Lower lobe of right lung (tissue), 2 donors: ENCODE results near the gene DNASE1L1. TPM values are rescaled to one million over a fixed set of nuclear protein-coding genes. Genes with fewer than 3 reads are reported as not detected.
A peak's percentile ranks its signal among the peaks of the same experiment; 100 is the strongest.

ENCODE experiments used
- ATAC-seq, 2 donors: fragments of 200-7000 bp; cut with Tn5 transposase; one replicate each; pipeline ENCODE4 v1.9.1; 2020 to 2022; ENCODE audit warnings: mild to moderate bottlenecking in 2 of 2, moderate library complexity in 2 of 2
- DNase-seq: peaks from one replicate; pipeline ENCODE4 v3.0.0-alpha.2; 2020
- H3K27ac ChIP-seq: fragments of 200-600 bp; one replicate; pipeline ENCODE4 v1.8.0; 2022
- H3K27me3 ChIP-seq: fragments of 200-600 bp; one replicate; pipeline ENCODE4 v1.8.0; 2022; ENCODE audit warnings: low read depth
- H3K36me3 ChIP-seq: fragments of 200-600 bp; one replicate; pipeline ENCODE4 v1.8.0; 2022; ENCODE audit warnings: mild to moderate bottlenecking
- H3K4me1 ChIP-seq: fragments of 200-600 bp; one replicate; pipeline ENCODE4 v1.8.0; 2022
- H3K4me3 ChIP-seq: fragments of 200-600 bp; one replicate; pipeline ENCODE4 v1.8.0; 2022; ENCODE audit warnings: mild to moderate bottlenecking
- H3K9me3 ChIP-seq: fragments of 200-600 bp; one replicate; pipeline ENCODE4 v1.8.0; 2022
- intact Hi-C: fragments of 100-400 bp; cut with DNase I; formaldehyde crosslinking; loops from one replicate; pipeline ENCODE4 v1.11.0; 2022
- total RNA-seq: library from RNA; stranded (reverse); fragmentation: NEBNext Ultra II Directional; extraction: Animal tissue kit (Norgen Biotek cat#: 25700); gene quantifications from one replicate; pipeline ENCODE4 v1.2.1, GENCODE V29; 2021
- TF ChIP-seq, protein P1 (sequence below): fragments of 200-600 bp; IDR thresholded peaks from one replicate; pipeline ENCODE4 v1.8.0; 2022; ENCODE audit warnings: antibody characterized with exemption, mild to moderate bottlenecking
- donor health status: DM: no; HTN: yes; CAD: no; lungs with severe emphysema.

The DNASE1L1 gene
- total RNA-seq, 1 donor from 2014 or later = 36.1 TPM

DNA sequence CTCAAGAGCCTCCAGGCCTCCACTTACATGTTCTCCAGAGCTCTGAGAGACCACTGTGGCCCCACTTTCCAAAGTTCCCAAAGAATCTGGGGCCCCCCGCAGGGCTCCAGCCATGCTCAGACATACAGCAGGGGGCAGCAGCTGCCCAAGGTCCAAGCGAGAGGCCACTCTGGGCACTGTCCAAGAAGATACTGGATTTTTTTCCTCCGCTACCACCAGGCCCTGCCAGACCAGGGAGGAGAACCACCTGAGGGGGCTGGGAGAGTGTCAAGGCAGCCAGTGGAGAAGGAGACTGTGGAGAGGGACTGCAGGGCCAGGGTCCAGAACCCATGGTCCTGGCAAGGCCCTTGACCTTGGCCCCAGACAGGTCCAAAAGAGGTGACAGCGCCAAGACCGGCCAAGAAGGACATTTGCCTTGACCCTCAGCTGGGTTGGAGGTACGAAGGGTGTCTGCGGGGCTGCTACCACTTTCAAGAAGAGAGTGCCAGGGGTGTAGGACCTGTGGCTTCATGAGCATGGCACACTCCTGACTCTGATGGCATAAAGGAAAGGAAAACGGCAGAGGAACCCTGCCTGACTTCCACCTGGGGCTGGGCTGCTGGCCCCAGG lies 24.7 kb downstream of the DNASE1L1 start:
- peaks cover 5% of the 10 kb centered on the region for H3K36me3 ChIP-seq
- intact Hi-C loops = no loop called here

DNA sequence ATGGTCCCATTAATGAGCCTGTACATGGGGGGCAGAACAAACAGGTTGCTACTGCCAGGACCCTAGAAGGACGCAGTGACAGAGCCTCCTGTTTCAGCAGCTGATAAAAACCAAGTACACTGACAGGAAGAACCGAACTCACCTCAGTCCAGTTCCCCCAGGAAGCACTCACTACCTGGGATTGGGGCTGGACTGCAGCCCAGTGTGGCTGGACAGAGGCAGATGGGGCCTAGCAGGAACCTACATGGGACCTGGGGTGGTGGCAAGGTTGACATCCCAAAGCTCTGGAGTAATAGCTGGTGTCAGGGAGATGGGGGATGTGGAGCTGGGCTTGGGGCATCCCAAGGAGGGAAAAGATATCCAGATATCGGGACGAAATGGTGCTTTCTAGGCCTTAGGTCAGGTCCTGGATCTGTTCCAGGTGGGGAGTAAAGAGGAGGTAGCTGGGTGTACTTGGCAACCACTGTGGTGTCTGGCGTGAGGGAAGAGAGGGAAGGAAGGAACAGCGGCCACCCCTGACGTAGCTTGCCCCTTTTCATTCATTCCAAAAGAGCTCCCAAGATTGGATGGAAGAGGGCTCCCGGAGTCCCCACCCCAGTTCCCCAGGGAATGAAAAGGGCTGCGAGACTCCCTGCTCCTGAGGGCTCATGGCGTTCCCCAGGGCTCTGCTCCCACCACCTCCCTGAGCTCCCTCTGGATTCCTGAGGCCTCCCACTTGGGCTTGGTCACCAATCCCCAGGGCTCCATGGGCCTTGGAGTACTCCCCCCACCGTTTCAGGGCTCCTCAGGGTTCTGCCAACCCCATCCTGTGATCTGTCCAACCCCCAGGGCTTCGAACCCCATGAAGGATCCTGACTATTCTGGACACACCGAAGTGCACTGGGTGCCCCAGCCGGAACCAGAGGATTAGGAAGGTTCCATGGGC lies 25.4 kb downstream of the DNASE1L1 start:
- DNase-seq (no peak), ATAC-seq (no peak)
- intact Hi-C loops = no loop called here
- TF ChIP-seq, protein P1, sequence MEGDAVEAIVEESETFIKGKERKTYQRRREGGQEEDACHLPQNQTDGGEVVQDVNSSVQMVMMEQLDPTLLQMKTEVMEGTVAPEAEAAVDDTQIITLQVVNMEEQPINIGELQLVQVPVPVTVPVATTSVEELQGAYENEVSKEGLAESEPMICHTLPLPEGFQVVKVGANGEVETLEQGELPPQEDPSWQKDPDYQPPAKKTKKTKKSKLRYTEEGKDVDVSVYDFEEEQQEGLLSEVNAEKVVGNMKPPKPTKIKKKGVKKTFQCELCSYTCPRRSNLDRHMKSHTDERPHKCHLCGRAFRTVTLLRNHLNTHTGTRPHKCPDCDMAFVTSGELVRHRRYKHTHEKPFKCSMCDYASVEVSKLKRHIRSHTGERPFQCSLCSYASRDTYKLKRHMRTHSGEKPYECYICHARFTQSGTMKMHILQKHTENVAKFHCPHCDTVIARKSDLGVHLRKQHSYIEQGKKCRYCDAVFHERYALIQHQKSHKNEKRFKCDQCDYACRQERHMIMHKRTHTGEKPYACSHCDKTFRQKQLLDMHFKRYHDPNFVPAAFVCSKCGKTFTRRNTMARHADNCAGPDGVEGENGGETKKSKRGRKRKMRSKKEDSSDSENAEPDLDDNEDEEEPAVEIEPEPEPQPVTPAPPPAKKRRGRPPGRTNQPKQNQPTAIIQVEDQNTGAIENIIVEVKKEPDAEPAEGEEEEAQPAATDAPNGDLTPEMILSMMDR = no peak
- peaks cover 9% of the 10 kb centered on the region for H3K4me1 ChIP-seq
- no peak overlapping the region for H3K27ac ChIP-seq
- H3K9me3 ChIP-seq = no peaks in the 10 kb centered on the region
- H3K4me3 ChIP-seq = no peak overlapping the region
- H3K27me3 ChIP-seq = no peaks in the 10 kb centered on the region
- H3K36me3 ChIP-seq = peaks cover 5% of the 10 kb centered on the region

More for the DNA sequence above, 24.7 kb downstream of the DNASE1L1 start:
- TF ChIP-seq, protein P1 = peak; percentile 25
- Histone ChIP-seq H3K27me3 (no peaks in the 10 kb centered on the region), H3K27ac (no peak overlapping the region), H3K9me3 (no peaks in the 10 kb centered on the region), H3K4me3 (no peak overlapping the region), H3K4me1 (peaks cover 9% of the 10 kb centered on the region)
- no peak for ATAC-seq
- DNase-seq = no peak

DNA sequence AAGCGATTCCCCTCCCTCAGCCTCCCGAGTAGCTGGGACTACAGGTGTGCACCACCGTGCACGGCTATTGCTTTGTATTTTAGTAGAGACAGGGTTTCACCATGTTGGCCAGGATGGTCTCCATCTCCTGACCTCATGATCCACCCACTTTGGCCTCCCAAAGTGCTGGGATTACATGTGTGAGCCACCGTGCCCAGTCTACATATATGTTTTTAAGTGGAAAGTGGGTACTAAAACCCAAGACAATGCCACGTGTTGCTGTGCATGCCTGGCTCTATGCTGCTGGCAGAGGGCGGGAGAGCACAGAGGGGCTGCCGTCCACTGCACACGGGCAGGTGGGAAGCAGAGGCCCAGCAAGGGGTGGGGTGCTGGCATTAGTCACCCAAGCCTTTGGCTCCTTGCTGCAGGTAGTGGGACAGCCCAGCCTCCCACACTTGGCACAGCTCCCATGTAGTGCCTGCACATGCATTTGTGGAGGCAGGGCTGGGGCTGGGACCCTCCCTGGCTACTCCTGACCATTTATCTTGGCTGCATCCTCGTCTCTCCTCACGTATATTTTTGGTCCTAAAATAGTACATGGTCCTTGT lies 26.5 kb downstream of the DNASE1L1 start:
- H3K27ac ChIP-seq = no peak overlapping the region
- H3K9me3 ChIP-seq = no peaks in the 10 kb centered on the region
- intact Hi-C loops = no loop called here
- ATAC-seq (no peak), DNase-seq (no peak)
- peaks cover 5% of the 10 kb centered on the region for H3K36me3 ChIP-seq
- no peak overlapping the region for H3K4me3 ChIP-seq
- H3K27me3 ChIP-seq = no peaks in the 10 kb centered on the region
- H3K4me1 ChIP-seq = peaks cover 12% of the 10 kb centered on the region
- TF ChIP-seq, protein P1 = no peak

DNA sequence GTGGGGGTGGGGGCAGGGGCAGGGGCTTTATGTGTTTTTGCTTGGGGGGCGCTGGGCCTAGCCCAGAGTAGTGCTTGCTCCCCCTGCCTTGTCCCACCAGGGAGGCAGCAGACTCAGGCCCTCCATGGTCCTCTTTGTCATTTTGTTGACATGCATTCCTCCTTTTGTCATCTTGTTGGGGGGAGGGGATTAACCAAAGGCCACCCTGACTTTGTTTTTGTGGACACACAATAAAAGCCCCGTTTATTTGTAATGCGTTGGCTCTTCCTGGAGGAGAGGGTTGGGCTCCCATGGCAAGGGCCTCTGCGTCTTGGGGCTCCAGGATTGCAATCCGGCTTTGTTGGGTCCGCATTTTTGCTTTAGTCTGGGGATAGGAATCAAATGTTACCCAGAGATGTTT lies 27.8 kb downstream of the DNASE1L1 start:
- ATAC-seq = no peak
- no peak overlapping the region for H3K27ac ChIP-seq
- no peaks in the 10 kb centered on the region for H3K9me3 ChIP-seq
- intact Hi-C loops = no loop called here
- H3K4me1 ChIP-seq = peaks cover 16% of the 10 kb centered on the region
- TF ChIP-seq, protein P1 = no peak
- no peaks in the 10 kb centered on the region for H3K27me3 ChIP-seq
- H3K36me3 ChIP-seq = peaks cover 5% of the 10 kb centered on the region
- DNase-seq = no peak
- H3K4me3 ChIP-seq = no peak overlapping the region

DNA sequence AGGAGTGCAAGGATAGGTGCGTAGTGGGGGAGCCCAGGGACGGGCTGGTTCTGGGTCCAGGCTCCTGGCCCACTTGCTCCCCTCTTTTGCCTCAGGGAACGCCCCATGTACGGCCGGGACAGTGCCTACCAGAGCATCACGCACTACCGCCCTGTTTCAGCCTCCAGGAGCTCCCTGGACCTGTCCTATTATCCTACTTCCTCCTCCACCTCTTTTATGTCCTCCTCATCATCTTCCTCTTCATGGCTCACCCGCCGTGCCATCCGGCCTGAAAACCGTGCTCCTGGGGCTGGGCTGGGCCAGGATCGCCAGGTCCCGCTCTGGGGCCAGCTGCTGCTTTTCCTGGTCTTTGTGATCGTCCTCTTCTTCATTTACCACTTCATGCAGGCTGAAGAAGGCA lies 28.3 kb downstream of the DNASE1L1 start:
- TF ChIP-seq, protein P1 = no peak
- H3K4me1 ChIP-seq = peaks cover 16% of the 10 kb centered on the region
- intact Hi-C loops = no loop called here
- H3K27ac ChIP-seq = no peak overlapping the region
- DNase-seq (no peak), ATAC-seq (no peak)
- H3K4me3 ChIP-seq = peak overlapping the region; percentile 69
- H3K36me3 ChIP-seq = peaks cover 5% of the 10 kb centered on the region
- H3K9me3 ChIP-seq = no peaks in the 10 kb centered on the region
- no peaks in the 10 kb centered on the region for H3K27me3 ChIP-seq
